Measurements from ENCODE around the gene DPM3.
"Not testable (repeated sequence)": the region's sequence is repeated elsewhere in the genome, so short reads cannot be mapped to it uniquely, and the experiment has no call there.

The DPM3 gene

DNA sequence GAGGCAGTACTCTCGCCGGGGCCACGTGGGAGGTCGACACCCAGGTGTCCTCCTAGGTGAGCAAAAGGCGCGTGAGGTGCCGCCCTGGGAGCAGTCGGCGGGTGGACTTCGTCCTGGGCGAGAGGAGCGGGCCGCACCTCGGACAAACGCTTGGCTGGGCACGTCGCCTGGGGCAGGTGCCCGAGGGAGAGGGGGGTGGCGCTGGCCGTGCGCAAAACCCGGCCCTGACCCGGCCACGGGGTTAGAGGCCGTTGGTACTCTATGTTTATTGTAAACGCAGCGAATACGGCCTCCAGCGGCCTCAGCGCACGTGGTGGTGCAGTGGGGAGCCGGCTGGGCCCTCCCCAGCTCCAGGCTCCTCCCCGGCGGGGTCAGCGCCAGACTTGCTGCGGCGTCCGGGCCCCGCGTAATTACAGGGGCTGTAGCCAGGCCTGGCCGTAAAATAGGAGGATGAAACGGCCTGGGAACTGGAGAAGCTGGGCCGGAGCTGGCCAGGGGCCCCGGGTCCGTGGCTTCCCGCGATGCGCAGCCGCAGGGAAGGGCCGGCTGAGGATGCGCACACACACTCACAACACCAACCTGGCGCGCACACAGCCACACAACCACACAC lies 14.3 kb downstream of the DPM3 start:
- DNase-seq (ENCODE audit: low read depth in 2 of 2): no peak

DNA sequence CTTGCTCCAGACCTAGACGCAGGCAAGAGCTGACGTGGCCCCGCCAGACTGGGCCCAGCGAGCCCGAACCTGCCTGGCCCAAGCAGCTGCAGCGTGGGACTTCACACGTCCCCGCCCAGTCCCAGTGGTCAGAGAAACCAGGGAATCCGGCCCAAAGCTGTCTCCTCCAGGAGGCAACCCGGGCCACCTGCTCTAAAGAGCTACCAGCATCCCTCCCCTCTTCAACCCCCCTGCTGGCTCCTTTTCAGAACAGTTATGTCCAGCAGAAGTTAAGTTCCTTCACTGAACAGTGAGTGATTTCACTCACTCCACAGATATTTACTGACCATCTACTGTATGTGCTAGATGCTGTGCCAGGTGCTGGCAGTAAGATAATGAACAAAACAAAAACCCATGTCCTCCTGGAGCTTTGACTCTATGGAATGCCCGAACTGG lies 14.8 kb downstream of the DPM3 start:
- no peak for DNase-seq (ENCODE audit: low read depth in 2 of 2)

DNA sequence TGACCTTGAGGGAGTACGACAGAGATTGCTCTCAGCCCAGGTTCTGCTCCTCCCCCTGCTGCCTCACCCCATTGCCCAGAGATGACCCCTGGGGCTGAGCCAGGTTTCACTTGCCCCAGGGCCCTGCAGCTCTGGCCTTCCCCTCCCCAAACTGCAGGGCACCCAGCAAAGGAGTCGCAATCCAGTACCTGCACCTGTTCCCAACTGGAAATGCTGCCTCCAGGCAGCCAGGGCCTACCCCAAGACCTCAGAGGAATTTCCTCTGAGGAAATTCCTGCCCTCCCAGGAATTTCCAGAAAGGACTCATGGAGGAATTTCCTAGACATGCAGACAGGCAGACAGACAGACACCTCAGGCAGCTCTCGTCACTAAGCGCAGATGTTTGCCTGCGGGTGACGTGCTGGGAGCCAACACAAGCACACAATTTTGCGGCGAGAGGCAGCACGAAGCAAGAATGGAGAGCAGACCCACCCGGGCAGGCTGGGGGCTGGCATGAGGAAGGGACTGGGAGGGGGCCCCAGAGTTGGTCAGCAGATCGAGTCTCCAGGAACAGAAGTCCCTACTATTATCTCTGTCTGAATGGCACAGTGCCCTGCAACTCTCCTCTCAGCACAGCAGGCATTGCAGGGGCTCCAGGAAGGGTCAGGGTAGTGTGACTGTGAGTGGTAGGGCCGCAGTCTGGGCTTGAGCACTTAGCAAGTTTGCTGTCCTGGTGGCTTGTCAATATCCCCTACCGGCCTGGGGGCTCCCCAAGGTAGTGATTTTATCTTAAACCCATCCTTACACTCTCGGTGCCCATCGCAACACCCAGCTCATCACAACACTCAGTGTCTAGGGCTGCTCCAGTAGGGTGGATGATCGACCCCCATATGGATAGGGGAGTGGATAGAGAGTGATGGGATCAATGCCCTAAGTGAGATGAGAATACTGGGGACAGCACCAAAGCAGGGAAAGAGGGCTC lies 15.5 kb downstream of the DPM3 start:
- no peak for DNase-seq (ENCODE audit: low read depth in 2 of 2)

DNA sequence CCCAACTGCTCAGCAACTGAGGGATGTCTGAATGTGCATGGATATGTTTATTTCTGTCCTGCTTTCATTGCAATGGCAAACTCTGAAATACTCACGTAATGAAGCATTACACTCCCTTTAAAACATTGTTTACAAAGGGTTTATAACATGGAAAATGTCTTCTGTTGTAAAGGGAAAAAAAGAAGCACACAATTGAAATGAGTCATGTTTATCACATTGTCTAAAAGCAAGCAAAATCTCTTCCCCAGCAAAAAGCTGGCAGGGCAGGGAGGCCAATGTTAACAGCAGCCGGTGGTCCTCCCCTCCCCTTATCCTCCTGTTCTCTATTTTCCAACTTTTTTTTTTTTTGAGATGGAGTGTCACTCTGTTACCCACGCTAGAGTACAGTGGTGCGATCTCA lies 16.5 kb downstream of the DPM3 start:
- no peak for DNase-seq (ENCODE audit: low read depth in 2 of 2)

DNA sequence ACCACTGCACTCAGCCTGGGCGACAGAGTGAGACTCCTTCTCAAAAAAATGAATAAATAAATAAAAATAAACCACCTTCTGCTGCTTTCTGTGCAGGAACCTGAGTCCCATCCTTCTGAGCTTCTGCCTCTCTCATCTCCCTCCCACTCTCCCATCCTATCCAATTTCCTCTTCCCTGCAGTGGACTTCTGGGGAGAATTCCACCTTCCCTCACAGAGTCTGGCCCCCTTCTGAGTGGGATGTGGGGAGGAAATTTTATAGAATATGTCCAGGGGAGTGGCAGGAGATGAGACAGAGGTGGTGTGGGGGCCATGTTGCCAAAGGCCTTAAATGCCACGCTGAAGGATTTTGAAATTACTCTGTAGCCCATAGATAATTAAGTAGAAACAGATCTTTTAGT lies 18.0 kb downstream of the DPM3 start:
- no peak for DNase-seq (ENCODE audit: low read depth in 2 of 2)

DNA sequence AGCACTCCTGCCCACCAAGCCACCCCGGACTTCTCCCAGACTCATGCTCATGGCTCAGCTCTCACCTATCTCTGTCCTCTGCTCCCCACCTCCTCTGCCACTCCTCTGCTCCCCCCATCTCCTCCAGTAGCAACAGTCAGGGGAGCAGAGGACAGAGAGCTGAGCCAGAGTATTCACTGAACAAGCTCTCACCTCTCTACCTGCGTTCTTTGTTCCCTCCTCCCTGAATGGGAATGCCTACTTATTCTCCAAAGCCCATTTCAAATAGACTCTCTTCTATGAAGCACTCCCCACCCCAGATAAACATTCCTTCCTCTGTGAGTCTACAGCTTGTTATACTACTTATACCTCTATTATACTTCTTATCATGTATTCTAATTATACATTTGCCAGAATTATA lies 19.1 kb downstream of the DPM3 start:
- DNase-seq (ENCODE audit: low read depth in 2 of 2): no peak

DNA sequence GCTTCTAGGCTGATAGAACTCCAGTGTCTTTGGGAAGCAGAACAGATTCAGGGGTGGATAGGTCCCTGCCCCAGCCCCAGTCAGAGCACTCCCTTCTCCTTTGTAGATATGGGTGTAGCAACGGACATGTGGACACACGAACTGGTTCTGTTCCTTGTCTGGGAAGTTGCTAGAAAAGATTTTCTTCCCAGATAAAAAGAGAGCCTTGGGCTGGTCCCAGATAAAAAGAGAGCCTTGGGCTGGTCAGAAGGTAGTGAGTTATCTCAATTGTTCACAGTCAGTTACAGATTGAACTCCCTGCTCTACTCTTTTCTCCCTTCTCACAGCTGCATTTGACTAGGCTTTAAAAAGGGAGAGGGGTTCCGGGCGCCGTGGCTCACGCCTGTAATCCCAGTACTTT lies 20.1 kb downstream of the DPM3 start:
- no peak for DNase-seq (ENCODE audit: low read depth in 2 of 2)

DNA sequence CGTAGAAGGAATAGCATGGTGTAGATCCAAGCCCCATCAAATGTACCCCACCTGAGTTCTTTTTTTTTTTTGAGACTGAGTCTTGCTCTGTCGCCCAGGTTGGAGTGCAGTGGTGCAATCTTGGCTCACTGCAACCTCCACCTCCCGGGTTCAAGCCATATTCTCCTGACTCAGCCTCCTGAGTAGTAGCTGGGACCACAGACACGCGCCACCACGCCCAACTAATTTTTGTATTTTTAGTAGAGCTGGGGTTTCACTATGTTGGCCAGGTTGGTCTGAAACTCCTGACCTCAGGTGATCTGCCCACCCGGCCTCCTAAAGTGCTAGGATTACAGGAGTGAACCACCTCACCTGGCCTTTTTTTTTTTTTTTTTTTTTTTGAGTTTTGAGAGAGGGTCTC lies 22.2 kb downstream of the DPM3 start:
- DNase-seq (ENCODE audit: low read depth in 2 of 2): not testable (repeated sequence)

DNA sequence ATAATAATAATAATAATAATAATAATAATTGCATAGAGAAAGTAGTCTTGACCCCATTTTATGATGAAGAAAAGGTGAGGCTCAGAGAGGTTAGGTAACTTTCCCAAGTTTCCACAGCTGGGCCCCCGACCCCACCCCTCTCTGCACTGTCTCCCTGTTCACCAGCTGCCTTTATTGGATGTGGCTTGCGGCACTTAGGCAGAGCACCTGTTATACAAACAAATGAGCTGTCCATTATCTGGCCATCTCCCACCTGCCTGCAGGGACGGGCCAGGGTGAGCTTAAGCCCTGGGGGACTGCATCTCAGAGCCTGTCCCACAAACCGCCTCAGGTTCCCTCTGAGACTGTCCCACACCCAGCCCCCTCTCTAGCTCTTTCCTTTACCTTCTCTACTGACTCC lies 22.7 kb downstream of the DPM3 start:
- DNase-seq (ENCODE audit: low read depth in 2 of 2): no peak

DNA sequence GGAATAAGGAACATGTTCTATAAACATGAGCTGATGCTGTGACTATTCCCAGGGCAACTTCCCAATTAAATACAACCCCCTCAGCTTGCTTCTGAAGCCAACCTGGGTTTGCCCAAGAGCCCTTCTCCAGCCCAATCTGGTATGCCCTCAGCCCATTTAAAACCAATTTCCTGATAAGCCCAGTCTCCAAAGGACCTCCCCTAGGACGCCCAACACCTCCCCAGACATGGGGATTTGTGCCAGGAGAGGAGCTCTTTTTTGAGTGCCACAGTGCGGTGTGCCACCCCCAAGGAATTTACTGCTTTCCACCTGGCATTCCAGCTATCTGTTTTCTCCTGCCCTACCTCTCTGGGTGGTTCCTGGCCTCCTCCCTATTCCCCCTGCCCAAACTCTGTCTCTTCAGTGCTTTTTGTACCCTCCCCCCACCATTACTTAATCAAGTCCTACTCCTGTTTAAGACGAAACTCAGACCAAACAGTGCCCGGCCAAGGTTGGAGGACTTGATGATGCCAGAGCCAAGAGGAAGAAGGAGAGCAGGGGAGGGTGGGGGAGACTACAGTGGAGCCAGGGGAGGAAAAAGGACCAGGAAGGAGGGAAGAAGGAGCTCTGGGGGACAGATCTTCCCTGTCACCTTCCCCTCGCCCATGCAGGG lies 24.1 kb downstream of the DPM3 start:
- DNase-seq (ENCODE audit: low read depth in 2 of 2): no peak

DNA sequence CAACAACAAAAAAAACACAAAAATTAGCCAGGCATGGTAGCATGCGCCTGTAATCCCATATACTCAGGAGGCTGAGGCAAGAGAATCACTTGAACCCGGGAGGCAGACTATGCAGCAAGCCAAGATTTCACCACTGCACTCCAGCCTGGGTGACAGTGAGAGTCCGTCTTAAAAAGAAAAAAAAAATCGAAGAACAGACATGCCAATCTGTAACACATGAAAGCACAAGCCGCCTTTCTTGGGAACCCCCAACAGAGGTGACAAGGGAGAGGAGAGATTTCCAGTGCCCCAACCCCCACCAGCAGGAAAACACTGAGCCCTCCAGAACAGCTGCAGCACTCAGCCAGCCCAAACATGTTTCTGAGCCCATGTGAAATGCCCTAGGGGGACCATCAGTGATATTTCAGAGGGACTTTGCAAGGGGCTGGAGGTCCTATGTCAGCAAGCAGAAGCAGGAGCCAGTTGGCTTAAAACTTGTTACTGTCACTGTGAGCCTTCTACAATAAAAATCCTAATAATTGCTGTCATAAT lies 26.8 kb downstream of the DPM3 start:
- no peak for DNase-seq (ENCODE audit: low read depth in 2 of 2)

DNA sequence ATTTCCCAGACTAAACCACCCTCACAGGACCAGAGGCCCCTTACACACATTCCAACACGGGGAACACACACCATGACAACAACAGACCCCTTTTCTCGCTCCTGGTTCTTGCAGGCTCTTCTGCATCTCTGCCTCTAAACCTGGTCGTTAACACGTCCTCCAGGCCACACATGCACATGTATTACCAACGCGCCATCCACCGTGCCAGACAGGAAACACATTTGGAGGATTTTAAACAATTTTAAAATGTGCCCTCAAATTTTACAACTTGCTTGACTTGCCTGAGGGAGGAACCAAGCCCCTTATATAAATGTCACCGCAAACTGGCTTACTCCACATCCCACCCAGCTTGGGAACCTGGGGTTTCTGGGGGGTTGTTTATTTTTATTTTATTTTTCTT lies 29.5 kb downstream of the DPM3 start:
- DNase-seq (ENCODE audit: low read depth in 2 of 2): no peak

DNA sequence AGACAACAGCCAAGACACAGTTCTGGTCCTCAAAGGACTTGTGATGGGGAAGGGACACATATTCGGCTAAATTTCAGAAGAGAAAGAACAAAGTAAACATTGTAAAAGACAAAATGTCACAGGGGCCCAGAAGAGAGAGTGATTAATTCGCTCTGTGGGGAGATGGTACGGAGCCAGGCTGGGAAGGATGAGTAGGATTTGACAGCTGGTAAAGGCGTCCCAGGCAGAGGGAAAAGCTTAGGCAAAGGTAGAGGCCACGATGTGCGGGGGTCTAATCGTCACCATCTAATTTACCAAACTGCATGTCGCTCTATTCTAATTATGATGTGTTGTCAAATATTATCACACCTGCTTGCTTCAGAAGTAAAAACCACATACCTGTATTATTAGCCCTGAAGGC lies 29.9 kb downstream of the DPM3 start:
- DNase-seq (ENCODE audit: low read depth in 2 of 2): no peak

DNA sequence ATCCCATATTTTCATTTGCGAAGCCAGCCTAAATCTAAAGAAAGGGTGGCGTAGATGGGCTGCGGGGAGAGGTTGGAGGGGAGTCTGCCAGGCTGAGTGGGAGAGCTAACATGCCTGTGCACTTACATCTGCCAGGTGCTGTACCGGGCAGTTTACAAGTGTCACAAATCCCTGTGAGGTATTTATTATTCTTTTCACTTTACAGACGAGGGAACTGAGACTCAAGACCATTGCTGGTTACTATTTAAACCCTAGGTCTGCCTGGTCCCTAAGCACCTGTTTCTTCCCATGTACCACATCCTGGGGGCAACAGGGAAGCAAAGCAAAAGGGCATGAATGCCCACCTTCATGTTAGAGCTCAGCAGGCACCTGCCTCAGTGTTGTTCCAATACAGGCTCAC lies 32.0 kb downstream of the DPM3 start:
- DNase-seq (ENCODE audit: low read depth in 2 of 2): no peak

DNA sequence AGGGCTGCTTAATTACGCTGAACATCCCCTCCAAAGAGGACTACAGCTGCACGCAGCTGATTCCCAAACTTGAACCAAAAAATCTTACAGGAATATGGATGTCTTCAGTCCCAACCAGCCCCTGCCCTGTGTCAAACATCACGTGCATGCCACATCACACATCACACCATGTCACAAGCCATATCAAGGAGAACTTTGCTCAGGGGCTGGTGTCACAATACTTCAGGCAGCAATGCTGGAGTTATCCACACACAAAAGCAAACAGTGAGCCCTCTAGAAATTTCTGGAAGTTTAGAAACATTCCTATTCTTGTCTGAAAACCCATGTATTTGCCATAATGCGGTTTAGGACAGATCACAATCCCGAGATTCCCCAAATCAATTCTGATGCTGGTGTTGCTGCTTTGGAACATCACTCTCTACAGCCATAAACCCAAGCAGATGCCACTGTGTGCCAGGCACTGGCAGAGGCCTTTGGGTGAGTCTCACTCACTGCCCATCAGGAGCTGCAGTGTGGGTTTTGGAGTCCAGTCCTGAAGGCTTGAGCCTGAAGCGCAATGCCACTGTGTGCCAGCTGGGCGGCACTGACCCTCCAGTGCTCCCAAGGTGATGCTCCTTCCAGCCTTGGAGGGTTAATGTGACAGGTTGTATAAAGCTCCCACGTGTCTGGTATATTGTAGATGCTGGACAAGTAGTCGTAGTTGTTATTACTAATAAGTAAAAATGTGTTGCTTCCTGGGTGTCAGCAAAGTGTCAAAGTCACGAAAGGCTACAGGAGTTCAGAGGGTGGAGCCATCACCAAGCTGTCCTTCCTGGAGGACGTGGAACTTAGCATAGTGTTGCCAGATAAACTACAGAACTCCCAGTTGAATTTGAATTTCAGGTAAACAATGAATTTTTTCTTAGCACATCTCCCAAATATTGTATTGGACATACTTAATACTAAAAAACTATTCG lies 32.7 kb downstream of the DPM3 start:
- DNase-seq (ENCODE audit: low read depth in 2 of 2): no peak

DNA sequence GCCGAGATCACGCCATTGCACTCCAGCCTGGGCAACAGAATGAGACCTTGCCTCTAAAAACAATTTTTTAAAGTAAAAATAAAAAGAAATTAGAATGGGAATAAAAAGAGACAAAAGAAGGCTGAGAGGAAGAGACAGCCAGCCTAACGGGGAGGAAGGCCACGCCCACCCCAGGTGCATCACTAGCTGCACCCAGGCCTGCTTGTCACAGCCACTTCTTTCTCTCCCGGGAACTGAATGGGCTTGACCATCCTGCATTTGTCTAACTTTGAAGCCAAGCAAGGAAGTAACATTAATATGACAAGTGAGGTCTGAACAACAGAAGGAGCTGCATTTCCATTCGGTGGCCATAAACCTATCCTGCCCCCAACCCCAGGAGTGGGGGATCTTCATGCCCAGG lies 33.5 kb downstream of the DPM3 start:
- no peak for DNase-seq (ENCODE audit: low read depth in 2 of 2)

DNA sequence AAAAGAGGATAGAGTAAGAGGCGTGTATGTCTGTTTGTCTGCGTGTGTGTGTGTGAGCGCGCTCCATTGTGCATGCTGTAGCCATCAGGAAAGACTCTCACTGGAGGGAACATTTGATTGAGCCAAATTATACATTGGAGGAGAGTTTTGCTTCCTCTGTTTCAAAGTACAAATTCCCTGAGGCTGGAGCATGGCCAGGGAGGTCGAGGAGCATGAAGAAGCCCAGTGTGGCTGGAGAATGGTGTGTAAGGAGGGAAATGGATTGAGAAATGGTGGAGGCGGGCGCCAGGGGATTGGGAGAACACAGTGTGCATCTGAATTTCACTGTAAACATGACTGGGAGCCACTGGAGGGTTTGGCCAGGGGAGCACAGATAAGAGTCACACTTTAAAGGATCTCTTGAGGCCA lies 34.7 kb downstream of the DPM3 start:
- no peak for DNase-seq (ENCODE audit: low read depth in 2 of 2)

DNA sequence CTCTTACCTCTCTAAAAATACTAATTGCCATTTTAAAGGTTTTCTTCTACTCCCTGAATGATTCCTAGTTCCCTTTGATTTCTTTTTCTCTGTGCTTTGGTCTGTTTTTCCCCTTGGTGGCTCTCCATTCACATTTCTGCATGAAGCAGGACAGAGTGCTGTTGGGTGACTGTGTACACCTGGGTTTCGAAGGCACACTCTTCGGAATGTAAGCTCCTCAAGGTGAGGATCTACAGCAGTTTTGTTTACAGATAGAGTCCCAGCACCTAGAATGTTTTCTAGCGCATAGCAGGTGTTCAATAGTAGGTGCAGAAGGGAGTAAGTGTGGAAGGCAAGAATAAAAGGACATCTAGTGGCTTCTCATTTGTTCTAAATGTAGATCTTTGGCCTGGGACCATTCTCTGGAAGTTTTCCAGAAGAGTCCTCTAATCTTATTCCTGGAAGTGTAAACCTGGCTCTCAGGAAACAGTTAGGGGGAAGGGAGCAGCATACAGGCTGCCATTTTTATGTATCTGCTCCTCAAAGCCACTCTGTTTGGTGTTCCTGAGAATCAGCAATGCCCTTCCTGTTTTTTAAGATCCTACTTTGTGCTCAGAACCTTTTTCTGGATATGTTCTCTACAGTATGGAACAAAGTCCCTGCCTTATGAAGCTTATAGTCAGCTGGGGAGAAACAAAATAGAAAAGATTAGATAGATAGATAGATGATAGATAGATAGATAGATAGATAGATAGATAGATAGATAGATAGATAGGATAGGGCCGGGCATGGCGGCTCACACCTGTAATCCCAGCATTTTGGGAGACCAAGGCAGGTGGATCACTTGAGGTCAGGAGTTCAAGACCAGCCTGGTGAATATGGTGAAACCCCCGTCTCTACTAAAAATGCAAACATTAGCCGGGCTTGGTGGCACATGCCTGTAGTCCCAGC lies 35.5 kb downstream of the DPM3 start:
- DNase-seq (ENCODE audit: low read depth in 2 of 2): no peak

DNA sequence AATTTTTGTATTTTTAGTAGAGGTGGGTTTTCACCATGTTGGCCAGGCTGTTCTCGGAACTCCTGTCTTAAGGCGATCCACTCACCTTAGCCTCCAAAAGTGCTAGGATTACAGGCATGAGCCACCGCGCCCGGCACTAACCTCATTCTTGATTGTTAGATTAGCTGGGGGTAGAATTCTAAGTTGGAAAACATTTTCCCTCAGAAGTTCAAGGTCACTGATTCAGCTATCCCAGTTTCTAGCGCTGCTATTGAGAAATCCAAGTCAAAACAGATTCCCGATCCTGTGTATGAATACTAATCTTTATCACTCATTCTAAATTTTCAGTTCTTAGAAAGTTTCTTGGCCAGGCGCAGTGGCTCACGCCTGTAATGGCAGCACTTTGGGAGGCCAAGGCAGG lies 37.0 kb downstream of the DPM3 start:
- no peak for DNase-seq (ENCODE audit: low read depth in 2 of 2)

DNA sequence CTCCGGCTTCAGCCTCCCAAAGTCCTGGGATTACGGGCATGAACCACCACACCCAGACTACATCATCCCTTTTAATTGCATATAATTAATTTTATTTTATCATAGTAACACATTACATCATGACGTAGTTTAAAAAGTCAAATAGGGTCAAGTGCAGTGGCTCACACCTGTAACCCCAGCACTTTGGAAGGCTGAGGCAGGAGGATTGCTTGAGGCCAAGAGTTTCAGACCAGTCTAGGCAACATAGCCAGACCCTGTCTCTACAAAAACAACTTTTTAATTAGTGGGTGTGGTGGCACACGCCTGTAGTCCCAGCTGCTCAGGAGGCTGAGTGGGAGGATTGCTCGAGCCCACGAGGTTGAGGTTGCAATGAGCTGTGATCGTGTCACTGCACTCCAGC lies 41.0 kb downstream of the DPM3 start:
- no peak for DNase-seq (ENCODE audit: low read depth in 2 of 2)

DNA sequence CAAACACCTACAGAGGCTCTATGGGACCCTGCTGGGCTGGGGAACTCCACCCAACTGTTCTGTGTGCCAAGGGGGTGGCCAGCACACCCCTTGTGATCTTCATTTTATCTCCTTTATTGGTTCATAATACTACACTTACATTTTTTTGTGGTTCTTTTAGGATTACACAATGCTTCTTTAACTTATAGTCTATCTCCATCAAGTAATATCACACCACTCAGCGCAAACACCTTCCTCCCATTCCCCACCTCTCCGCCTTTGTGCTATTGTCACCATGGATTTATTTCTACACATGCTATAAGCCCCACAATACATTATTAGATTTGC lies 45.7 kb downstream of the DPM3 start:
- DNase-seq (ENCODE audit: low read depth in 2 of 2): no peak
